HG03457 (cell line): ENCODE measurements around the gene NTRK3.

Experiments
- ATAC-seq: cut with Tn5 transposase; IDR thresholded peaks from one replicate; pipeline ENCODE4 v1.9.1; 2021; ENCODE audit warnings: moderate number of reproducible peaks; ENCODE audit not compliant: unreplicated experiment

The NTRK3 gene

GRCh38 chr15:88188300-88188699 is 68.2 kb downstream of the NTRK3 start:
- no peak for ATAC-seq

- ATAC-seq = no peak
Observed at GRCh38 chr15:88187195-88187594, 69.3 kb downstream of the NTRK3 start.

GRCh38 chr15:88185584-88185983 is 71.0 kb downstream of the NTRK3 start:
- ATAC-seq = no peak

GRCh38 chr15:88181613-88182012 is 74.9 kb downstream of the NTRK3 start:
- ATAC-seq = no peak

GRCh38 chr15:88179562-88179961 is 77.0 kb downstream of the NTRK3 start:
- no peak for ATAC-seq

GRCh38 chr15:88178631-88179030 is 77.9 kb downstream of the NTRK3 start:
- ATAC-seq = no peak

GRCh38 chr15:88177451-88177850 is 79.1 kb downstream of the NTRK3 start:
- ATAC-seq = no peak

GRCh38 chr15:88174571-88174970 is 82.0 kb downstream of the NTRK3 start:
- ATAC-seq = no peak

- ATAC-seq = no peak
Observed at GRCh38 chr15:88166082-88166993, 90.2 kb downstream of the NTRK3 start.

GRCh38 chr15:88161636-88162035 is 94.9 kb downstream of the NTRK3 start:
- no peak for ATAC-seq

- ATAC-seq = no peak
Observed at GRCh38 chr15:88155310-88155709, 101.2 kb downstream of the NTRK3 start.

GRCh38 chr15:88152672-88153071 is 103.9 kb downstream of the NTRK3 start:
- no peak for ATAC-seq

GRCh38 chr15:88147760-88148159 is 108.8 kb downstream of the NTRK3 start:
- no peak for ATAC-seq

GRCh38 chr15:88144921-88145653 is 111.5 kb downstream of the NTRK3 start:
- no peak for ATAC-seq

GRCh38 chr15:88142121-88142520 is 114.4 kb downstream of the NTRK3 start:
- ATAC-seq = no peak

GRCh38 chr15:88141269-88141889 is 115.2 kb downstream of the NTRK3 start:
- ATAC-seq = no peak

- no peak for ATAC-seq
Observed at GRCh38 chr15:88140398-88140797, 116.1 kb downstream of the NTRK3 start.

GRCh38 chr15:88139936-88140335 is 116.6 kb downstream of the NTRK3 start:
- no peak for ATAC-seq

GRCh38 chr15:88133795-88134194 is 122.7 kb downstream of the NTRK3 start:
- ATAC-seq = no peak

GRCh38 chr15:88132499-88132898 is 124.0 kb downstream of the NTRK3 start:
- no peak for ATAC-seq

- no peak for ATAC-seq
Observed at GRCh38 chr15:88131937-88132336, 124.6 kb downstream of the NTRK3 start.

GRCh38 chr15:88127432-88127790 is 129.1 kb downstream of the NTRK3 start:
- no peak for ATAC-seq
